Activated naive CD4-positive, alpha-beta T cell treated with anti-CD3 and anti-CD28 coated beads, Interleukin-2, amount 50 U/mL, for 16 hours (primary cell): ENCODE data around the gene NUFIP1.
"Not testable (repeated sequence)": the region's sequence is repeated elsewhere in the genome, so short reads cannot be mapped to it uniquely, and the experiment has no call there.

Experiments used
- DNase-seq: peaks from one replicate; pipeline ENCODE4 v3.0.0-alpha.2; 2020

NUFIP1 gene

DNA sequence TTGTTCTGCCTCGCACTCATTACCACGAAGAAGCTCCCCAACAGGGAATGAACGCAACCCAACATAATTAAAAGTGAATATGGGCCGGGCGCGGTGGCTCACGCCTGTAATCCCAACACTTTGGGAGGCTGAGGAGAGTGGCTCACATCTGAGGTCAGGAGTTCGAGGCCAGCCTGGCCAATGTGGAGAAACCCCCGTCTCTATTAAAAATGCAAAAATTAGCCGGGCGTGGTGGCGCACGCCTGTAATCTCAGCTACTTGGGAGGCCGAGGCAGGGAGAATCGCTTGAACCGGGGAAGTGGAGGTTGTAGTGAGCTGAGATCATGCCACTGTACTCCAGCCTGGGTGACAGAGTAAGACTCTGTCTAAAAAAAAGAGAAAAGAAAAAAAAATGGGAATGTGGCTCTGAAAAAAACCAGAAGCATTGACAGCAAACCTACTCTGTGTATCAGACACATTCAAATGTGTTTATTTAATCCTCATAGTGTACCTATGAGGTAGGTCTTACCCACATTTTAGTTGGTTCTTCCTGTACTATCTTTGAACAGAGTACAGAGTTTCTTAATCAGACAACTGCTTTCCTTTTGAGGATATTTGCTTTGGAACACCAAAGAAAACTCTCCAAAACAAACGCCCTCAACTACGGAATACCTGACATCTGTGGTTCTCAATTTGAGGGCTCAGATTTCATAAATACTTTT lies 70.0 kb downstream of the NUFIP1 start:
- DNase-seq, result no peak

DNA sequence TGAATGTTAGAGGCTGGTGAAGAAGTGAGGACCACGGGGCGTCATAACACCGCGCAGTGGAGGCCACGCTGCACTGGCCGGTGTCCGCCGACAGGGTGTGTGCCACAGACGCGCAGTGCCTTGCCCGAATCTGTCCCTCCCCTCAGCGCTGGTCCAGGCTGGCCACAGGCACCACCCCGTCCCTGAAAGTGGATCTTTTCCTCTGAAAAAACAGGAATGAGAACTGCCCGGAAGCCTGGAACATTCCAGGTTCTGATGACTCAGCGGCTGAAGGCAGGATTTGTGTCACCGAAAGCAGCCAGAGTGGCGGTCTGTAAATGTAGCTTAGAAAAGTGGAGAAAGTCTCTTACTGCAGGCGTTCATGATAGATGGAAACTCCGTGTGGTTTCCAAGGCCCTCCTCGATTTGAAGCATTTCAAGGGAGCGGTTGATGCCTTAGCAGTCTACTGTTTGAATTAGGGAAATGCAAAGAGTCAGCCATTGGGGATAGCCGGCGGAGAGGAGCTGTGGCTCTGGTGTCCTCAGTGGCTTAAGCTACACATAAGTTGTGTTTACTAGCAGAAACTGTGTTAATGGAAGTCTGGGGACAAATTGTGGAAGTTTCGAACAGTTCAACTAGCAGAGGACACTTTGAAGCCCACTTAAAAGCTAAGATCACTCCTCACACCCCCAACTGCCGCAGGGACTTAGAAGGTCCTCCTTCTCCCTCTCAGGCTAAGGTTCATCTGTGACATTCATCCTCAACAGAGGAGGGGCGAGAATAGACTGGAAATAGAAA lies 70.8 kb downstream of the NUFIP1 start:
- DNase-seq, result peak; percentile 80

DNA sequence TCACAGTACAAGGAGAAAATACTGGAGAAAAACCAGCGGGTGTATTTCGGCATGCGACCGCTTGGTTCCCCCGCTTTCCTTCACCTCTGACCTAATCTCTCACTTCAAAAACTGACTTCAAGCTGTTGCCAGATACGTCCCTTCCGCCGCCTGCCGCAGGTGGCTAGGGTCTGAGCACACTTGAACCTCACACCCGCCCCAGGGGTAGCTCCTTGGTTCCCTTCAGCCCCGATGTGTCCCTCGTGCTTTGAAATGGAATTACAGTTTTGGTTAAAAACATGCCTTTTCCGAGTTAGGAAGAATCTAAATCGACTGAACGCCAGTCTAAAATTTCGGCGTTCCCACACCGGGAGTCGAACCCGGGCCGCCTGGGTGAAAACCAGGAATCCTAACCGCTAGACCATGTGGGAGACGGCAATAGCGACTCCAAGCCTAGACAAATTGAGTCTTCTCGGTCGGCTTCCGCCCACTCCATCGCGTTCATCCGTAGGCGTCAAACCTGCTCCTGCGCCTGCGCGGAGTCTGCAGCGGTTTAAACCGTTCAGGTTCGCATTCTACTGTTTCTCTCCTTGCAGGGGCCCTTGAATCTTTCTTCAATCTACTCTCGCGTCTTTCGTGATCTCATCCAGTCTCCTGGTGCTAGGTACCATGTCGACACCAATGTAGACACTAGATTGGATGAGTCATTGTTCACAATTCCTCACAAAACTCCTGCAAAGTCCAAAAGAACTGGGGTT lies 71.5 kb downstream of the NUFIP1 start:
- peak; percentile 90 for DNase-seq

DNA sequence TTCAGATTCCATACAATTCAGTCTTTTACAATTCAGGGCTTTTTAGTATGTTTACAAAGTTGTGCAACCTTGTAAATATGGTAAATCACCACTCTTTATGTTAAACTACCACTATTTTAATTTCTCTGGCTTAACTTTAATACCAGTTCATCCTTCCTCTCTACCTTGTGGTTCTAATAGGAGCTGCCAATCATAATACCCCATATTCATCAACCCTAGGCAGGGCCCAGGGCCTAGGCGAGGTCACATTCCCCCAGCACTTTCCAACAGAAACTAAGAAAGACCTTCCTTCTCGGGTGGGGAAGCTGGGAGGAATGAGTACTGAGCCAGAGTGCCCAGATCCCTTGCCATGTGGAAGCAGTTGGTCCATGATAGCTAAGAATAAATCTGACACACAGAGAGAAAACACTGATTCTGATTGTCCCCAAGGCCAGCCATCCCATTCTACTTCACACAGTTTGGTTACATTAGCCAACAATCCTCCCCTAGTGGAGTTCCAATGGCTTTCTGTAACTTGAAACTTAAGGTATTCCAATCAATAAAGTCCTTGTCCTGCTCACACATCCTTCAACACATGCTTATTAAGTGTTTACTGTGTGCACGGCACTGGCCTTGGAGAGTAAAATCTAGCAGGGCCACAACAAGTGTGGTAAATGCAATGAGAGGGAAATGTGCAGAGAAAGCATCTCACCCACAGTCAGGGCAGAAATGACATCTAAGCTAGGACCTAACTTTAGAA lies 76.8 kb downstream of the NUFIP1 start:
- no peak for DNase-seq

DNA sequence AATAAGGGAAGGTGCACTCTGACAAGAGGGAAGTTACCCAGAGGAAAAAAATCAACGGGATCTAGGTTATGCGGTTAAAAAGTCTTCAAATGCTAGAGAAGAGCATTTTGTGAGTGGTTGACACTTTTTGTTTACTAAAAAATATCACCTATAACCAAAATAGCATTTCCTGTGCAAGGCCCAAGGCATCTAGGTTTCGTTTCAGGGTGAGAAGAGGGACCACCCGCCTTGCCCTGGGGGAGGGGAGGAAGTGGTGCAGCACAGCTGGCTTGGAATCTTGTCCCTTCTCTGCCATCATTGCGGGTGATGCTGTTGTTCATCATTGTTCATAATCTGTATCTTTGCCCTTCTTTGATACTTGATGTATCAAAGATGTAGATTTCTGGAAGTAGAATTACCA lies 80.6 kb downstream of the NUFIP1 start:
- DNase-seq, result no peak

DNA sequence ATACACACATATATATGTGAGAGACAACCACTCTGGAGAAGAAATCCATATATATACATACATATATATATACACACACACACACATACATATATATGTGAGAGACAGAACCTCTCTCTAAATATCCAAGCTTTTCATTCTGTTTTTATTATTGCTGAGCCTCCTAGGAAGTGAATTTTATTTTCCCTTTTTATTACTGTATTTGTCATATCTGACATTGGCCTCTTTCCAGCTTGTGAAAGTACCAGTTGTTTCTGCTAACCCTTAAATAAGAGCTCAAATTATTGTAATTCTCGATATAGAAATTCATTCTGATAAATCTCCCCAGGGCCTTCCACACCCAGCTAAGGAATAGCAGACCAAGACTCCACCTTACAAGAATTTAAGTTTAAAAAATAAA lies 81.0 kb downstream of the NUFIP1 start:
- DNase-seq, result no peak

DNA sequence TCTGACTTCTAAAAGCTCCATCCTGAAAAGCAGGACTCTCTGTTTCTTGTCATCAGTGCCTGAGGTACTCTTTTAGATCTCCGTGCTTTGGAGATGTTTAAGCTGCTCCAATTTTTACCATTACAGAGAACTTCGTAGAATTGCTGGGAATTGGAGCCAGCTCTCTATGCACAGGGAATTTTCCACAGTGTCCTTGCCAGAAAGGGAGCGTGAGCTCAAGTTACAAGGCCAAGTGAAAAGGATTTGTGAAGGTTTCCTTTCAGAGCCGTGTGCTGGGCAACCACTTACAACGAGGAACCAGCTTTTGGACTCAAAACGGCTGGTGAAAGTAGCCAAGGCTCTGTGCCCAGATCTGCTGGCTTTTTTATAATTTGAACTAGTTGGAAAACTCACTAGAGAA lies 82.6 kb downstream of the NUFIP1 start:
- DNase-seq, result no peak

DNA sequence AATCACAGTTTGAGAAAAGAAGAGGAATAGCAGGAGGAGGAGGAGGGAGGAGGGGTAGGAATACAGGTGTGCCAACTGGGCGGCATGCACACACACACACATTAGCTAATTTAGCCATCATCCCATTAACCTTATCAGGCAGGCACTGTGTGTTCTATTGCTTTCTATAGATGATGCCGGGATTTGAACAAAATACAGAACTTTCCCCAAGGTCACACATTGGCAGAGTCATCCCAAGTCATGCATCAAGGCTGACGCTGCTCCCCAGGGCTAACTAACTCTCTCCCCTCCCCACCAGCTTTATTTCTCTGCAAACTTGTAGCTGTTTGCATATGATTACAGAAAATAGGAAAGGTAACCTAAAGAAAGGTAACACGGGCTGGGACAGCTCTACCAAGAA lies 83.0 kb downstream of the NUFIP1 start:
- DNase-seq, result no peak

DNA sequence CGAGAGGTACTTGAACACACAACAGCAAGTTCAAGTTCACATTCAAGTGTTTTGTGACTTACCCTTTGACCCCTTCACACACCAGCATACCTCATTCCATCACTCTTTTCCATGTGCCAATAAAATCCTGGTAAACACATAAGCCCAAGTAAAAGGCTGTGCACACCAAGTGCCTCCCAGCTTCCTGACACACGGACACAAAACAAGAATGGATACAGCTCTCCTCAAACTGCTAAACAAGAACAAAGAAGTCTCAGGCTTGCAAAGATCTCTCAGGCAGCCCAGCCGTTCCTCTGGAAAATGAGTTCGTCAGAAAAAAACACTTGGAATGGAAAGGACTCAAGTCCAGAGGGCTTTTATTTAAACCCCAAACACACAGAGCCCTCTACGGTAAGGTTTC lies 83.7 kb downstream of the NUFIP1 start:
- DNase-seq, result no peak

DNA sequence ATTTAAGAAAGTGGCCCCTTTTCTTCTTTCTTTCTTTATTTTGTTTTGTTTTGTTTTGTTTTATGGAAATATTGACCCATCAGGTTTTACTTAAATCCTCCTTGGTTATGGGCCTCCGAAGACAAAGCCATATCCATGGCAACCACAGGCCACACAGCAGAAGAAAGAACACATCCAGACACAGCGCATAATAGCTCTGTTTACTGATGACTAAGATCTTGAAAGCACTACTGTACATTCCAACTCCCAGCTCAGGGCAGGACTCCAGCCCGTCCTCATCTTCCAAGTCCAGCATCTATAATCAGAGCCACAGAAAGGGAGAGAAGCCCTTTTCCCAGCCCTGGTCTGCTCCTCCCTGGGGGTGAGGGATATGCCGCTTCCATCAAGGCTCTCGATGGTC lies 84.3 kb downstream of the NUFIP1 start:
- no peak for DNase-seq

DNA sequence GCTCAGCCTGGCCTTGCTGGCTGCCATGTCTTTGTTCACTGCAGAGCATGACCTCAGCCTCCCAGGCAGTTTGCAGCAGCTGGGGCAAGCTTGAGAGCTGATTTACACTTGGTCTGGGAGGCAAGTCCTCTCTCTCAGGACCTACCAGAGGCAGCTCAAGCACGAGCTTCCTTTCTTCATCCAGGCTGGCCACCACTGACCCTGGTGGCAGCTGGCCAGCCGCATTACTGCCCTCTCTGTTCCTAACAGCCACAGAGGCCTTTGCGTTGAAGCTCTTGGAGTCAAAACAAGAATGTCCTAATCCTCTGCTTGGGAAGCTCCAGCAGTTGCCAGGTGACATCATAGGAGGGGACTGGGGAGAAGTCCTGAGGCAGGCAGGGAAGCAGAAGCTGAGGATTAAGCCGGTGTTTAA lies 85.7 kb downstream of the NUFIP1 start:
- DNase-seq, result no peak

DNA sequence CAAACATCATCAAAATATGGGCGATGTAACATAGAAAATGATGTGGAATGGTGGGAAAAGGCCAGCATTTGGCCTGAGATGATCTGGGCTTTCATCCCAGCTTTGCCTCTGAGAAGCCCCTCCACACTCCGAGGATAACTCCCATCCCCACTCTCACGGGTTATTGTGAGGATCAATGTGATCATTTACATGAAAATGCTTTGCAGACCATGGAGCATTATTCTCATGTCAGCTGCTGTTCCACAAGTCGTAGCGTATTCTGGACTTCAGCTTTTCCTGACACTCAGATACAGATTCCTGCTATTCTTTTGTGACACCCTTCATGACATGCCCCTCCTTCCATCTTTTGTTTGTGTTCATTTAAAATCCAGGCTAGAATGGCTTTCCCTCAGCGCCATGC lies 86.5 kb downstream of the NUFIP1 start:
- no peak for DNase-seq

DNA sequence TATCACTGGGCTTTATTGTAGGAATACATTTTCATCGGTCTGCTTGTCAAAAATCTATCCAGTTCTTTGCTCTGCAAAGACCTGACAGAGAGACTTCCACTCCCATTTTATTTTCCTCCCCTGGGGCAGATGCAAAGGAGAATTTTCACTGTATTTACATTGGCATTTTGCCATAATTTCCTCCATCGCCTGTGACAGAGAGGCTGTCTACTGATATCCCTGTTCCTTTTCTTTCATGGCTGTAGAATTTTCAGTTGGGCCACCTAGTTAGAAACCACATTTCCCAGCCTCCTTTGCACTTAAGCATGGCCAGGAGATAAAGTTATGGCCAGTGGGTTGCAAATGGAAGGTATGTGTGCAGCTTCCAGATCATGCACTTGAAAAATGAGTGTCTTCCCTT lies 89.3 kb downstream of the NUFIP1 start:
- DNase-seq, result no peak

DNA sequence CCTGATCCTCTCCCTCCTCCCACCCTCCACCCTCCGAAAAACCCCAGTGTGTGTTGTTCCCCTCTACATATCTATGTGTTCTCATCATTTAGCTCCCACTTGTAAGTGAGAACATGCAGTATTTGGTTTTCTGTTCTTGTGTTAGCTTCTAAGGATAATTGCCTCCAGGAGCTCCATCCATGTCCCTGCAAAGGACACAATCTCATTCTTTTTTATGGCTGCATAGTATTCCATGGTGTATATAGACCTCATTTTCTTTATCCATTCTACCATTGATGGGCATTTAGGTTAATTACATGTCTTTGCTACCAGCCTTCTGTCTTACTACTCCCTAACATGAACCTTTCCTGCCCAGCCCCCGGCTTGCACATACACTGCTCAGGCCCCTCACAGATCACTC lies 91.0 kb downstream of the NUFIP1 start:
- not testable (repeated sequence) for DNase-seq

DNA sequence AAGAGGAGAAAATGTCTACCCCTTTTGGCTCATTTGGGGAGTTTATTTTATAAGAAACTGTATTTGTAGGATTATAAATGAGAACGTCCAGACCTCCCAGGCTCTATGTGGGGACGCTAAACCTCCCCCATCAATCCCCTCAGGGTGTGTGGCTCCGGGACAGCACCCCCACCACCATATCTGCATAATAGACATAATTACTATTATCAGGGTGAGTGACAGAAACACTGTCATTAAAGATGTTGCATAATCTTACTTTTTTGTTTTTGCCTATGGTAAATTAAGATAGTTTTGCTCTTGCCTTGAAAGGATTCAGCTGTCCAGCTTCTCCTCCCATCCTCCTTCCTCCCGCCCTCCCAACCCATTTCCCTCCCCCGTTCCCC lies 93.3 kb downstream of the NUFIP1 start:
- no peak for DNase-seq

DNA sequence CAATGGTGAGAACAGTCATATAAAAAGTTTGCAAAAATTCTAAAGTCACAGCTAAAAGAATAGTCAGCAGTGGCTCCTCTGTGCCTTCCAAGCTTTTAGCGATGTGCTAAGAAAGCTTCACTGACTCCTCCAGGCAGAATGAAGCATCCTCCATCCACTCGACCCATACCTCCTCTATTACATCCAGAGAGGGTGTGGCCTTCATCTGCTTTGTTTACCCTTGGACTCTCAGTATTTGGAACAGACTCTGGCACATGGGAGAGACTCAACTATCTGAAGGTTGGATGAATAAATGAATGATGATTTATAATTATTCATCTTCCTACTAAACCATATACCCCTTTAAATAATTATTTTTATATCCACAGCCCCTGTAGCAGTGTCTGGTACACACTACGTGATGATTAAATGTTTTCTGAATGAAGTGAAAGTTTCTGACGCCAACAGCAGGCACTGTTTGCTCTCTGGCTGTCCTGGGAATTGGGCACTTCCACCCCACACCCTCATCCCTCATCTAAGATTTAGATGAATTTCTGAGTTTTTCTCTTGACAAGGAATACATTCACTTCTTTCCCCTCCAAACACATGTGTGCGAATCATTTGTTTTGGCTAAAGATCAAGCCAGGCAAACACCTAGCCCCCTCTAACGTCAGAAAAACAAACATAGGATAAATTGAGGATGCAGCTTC lies 93.9 kb downstream of the NUFIP1 start:
- no peak for DNase-seq

DNA sequence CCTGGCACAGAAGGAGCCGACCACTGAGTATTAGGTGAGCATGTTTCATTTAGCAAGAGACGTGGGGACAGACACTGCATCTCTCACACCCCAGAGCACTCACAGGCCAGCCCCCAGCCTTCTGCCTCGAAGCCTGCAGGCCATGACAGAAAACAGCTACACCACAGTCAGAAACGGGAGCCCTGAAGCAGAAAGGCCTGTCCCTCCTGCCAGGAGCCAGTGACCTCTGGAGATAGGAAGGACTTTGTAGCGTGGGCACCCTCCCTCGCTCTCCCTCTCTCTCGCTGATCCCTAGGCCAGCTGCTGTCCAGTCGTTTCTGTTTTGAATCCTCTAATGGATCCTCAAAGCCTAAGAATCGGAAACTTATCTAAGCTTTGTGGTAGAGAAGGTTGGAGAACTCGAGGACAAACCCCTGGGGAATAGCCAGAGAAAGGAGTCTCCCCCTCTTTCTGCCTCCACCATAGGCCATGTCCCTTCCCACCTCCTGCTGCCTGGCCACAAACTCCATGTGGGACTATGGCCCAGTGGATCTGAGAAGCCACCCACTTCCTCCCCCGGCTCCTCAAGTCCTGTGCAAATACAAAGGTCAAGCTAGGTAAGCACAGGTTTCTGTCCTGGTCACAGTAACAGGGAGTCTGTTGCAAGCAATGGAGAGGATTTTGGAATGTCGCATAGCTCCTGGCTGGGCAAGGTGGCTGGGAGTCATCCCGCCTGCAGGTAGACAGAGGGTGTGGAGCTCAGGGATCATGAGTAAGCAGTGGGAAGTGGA lies 95.1 kb downstream of the NUFIP1 start:
- DNase-seq, result no peak
